NCI-H1092 treated with DMSO at 0.1 percent for 48 hours (cell line): Measurements from ENCODE around the gene CELF2.

Experiments used
- DNase-seq: peaks from one replicate; lab custom pipeline; 2025; lab: John Stamatoyannopoulos, UW

CELF2 gene

DNA sequence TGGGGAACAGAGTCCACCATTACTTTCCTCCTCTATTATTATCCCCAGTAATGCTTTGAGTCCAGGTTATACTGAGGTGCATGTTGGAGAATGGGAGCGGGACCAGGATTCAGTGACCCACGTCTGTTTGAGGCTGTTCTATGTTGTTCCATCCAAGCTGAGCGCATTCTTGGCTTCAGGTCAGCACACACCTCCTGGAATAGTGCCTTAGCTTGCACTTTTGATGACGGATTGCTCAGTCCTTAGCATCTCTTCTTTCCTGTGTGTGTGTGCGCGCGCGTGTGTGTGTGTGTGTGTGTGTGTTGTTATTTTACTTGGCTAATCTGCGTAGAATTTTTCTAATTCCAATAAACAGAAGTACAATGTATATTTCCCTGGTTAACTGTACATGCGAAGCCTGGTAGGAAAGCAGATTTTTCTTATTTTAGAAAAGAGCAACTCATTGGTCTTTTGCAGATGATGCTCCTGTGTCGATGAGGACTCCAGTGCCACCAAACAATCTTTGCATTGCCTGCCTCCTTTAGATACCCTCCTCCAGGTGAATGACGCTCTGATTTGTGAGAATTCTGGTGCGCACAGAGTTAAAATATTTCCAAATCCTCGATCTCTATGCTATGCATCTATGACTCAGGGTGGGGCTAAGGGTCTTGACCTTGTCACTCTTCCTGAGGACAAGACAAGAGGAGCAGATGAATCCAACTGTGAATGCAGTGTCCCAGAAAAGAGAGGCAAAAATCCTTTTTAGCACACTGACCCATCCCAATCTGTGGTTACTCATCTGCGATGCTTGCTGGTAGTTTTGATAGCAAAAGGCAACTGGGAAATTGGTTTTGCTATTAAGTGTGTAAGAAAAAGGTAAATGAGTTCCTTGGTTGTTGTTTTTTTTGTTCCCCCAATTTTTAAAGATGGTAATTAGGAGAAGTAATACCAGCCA lies 13.3 kb upstream of the CELF2 start:
- DNase-seq: no peak

DNA sequence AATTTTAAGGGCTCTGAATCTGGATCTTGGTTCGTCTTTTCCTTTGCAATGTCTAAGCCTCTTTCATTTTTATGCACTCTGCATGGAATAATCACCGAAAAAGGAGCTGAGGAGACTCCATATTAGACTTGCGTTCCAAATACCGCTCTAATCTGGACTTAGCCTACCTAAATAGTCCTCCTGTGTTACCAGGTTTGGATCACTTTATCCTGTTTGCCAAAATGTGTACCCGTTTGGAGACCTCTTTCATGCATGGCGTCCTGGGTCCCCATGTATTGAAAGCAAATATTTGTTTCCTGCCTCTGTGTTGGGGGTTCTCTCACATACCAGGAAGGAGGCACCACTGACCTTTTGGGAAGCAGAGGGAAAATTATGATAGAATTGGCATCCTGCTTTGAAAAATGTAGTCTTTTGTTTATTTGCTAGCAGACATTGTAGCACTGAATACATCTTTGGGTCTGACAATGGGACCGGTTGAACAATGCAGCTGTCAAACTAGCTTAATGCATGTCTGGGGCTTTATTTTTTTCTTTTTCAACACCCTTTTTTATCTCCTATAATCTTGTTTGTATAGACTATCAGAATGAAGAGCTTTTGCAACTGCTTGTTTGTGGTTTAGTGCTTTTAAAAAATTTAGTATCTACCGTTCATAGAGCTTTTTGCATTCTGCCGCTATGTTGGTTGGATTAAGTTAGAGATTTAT lies 11.8 kb upstream of the CELF2 start:
- no peak for DNase-seq

DNA sequence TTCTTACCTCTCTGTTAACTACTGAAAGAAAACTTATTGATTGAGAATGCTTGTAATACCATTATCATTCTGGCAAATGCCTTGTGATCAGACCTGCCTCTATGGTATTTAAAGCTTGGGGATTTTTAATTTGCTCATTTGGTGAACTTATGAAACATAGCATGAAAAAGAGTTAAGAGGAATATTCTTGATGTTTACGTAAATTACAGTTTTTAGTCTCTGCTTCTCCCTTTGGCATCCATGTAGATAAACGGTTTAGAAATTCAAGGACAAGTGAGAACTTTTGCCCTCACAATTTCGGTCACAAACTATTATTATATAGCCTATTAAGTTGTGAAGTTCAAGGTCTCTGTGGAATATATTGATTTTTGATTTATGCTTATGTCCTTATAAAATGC lies 11.2 kb upstream of the CELF2 start:
- DNase-seq: no peak

DNA sequence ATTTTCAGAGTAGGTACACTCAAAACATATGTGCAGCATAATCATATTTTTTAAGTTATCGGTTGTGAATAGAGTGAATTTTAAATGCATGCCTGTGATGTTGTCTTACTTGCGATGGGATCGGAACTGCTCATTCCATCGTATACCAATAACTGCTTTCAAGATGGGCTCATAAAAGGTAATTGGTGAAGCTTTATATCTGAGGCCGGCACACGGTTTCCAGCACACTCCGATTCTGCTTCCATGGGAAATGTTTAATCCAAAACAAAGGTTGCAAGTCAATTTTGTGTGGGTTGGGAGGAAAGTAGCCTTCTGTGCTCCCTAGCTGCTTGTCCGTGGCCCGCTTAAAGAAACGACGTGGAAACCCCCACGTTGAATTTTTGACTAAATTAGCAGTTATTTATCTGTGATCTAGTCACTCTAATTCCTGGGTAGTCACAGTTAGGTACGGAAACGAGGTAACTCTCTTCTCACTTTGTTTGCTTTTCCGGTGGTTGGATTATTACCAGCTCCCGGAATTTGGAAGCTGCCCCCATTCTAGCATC lies 10.1 kb upstream of the CELF2 start:
- no peak for DNase-seq

DNA sequence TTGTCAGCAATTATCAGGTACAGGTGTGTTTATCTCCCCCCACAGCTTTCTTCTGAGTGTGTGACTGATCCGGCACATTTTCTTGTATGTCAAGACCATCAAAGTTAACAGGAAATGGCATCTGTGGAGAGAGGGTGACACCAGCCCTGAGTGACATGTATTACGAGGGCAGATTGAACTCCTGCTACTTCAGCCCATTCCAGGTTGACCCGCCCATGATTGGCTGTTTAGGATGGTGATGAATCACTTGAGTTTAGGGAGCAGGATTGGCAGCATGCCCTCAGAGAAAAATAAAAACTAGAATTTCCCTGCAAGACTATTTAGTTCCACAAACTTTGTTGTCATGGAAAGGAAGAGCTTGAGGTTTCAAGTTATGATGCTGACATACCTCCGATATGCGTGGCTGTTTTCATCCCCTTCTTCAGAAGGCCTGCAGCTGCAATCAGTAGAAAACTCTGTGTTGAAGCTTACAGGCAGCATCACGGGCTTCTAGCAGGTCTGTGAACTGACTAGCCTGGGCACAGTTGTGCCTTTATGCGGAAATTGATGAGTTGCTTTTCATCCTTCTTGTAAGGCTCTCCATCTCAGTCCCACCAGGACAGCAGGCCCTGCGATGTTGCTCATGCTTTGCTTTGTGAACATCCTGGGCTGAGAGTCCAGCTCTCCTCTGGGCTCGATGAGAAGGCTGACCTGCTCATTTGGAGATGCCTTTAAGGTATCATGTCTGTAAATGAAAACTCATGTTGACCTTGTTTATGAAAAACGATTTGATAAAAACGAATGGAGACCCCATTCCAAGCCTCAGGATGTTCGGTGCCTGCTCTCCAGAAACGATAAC lies 8.0 kb upstream of the CELF2 start:
- no peak for DNase-seq

DNA sequence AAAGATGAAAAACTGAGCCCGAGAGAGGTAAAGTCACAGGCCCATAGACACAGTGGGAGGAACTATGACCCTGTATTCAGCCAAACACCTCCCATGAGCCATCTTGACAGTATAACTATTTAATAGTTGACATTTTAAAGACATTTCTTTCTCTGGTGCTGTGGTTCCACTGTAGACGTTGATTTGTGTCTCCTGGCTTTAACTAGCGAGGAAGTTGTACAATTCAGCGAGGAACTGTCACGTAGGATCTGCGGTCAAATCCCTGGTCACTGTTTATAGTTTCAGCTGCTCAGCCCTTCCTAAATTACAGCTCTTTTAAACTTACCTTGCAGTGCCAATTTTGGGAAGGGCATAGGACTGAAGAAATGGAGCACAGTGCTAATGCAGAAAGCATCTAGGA lies 7.1 kb upstream of the CELF2 start:
- DNase-seq: no peak

DNA sequence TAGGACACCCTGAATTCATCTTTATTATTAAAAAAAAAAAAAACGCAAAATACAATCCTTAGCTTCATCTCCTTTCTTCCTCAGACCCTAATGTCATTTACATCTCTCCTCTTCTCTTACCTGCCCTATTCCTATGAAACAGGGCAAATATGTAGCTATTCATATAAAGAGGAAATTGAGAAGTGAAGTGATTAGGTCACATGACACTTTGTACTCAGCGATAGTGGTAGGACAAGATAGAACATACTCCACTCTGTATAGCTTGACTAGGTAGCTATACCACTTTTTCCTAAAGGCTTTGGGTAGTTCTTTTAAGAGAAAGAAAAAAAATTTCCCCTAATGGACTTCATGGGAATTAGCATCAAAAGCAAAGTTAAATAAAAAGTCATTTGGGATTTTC lies 6.2 kb upstream of the CELF2 start:
- no peak for DNase-seq

DNA sequence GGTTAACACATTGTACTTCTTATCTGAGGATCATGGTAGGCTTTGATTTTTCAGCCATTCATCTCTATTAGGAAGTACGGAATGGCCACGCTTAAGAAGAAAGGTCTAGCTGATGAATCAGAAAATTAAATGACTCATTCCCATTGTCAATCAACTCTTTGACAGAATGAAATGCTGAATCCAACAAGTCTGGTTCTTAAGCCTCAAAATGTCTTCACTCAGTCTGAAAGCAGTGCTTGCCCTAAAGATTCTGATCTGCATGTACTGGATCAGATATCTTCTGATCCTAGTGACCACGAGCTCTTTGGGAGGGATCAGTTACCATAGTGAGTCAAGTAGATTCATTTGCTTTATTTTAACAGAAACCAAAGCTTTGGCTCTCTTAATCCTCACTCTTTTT lies 5.7 kb upstream of the CELF2 start:
- DNase-seq: no peak

DNA sequence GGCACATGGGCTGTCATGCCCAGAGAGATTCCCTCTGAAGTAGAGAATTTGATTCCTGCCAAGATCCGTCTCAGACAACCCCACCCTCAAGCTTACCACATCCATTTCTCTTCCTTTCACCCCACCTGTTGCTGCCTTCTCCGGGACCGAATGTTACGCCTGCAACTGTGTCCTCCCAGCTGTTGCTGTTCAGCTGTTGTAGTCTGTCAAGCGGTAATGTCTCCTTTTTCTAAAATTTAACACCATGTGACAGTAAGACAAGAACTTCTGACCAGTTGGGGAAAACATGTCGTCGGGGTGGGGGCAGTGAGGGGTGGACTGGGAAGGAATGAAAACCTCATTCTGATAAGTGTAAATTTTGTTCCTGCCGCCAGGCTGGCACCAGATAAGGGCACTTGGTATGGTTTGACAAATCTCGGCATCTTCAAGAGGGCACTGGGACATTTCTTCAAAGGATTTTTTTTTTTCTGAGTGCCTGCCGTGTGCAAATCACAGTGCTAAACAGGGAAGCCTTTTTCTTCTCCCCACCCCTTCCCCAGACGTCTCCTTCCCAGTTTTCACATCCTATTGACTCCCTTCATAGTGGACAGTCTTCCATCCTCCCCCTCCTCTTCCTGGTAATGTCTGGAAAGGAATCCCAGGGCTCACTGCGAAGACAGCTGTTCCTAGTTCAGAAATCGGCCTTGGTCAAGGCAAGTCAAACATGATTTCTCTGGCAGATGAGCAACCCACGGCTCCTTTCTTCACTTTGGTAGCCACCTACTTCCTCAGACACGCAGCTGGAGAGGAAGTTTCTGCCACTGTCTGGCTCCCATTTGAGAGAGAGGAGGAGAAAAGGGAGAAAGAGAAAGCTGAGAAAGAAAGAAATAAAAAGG lies 5.0 kb upstream of the CELF2 start:
- no peak for DNase-seq

DNA sequence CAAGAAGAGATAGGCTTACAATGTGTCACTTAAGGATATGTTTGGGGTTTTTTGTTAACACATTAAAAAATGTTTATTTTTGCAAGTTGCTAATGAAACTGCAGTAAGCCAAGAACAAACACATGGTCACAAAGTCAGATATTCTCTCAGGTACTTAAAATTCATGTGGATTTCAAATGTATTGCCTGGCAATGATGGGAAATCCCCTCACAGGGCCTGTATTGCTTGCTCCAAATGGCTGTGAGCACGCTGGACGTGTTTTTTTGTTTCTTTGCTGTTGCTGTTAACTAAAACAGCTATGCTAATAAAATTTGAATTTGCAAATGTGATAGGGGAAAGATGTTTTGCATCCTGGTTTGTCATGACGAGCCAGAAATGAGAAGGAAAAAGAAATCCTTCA lies 3.8 kb upstream of the CELF2 start:
- DNase-seq: no peak

DNA sequence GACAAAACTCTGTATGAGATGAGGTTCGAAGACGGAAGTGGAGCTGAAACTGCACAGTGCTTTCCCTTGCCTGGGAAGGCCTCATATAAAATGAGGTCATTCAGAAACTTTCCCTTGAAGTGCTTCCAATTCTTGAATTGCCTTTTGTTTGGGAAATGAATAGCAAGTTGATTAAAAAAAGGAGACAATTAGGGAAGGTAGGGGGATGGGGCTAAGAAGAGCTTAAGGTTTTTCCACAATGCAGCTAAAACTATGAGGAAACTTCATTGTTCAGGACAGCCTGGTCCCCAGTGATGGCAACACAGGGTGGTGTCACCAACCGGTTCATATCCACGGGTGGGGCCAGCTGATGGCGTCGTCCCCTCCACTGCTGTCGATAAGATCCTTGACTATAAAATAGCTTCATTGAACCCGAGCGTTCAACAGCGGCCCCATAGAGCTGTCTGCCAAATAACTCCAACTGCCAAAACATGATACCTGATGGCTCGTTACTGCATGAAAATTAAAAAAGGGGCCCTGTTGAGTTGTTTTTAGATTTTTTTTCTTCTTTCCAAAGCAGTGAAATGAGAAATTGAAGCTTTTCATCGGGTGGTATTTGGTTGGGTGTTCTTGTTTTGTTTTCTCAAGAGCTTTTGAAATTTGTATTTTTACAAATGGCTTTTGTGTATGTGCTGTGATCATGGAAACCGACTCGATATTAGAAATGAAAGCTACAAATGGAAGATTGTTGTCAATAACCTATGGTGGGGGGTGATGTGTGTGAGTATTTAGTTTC lies 2.8 kb upstream of the CELF2 start:
- peak; percentile 25 for DNase-seq

DNA sequence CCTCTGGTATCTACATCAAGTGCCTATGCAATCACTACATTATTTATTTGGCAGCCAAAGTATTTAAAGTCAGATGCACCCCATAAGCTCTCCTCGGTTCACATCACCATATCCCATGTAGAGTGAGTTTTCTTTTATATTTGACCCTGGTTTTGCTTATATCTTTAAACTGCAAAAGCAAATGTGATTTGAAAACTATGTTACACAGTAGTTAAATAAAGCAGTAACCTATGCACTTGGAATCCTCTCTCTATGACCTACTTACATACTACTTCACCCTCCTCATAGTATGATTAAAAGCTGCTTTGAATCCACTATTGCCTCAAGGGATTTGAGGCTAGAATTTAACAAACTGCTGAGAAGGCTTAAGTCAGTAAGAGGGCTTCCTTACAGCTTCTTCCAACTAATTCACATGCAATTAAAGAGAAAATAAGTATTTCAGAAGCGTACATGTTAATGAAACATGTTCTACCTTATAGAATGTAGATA lies 2.2 kb upstream of the CELF2 start:
- DNase-seq: peak; percentile 2

DNA sequence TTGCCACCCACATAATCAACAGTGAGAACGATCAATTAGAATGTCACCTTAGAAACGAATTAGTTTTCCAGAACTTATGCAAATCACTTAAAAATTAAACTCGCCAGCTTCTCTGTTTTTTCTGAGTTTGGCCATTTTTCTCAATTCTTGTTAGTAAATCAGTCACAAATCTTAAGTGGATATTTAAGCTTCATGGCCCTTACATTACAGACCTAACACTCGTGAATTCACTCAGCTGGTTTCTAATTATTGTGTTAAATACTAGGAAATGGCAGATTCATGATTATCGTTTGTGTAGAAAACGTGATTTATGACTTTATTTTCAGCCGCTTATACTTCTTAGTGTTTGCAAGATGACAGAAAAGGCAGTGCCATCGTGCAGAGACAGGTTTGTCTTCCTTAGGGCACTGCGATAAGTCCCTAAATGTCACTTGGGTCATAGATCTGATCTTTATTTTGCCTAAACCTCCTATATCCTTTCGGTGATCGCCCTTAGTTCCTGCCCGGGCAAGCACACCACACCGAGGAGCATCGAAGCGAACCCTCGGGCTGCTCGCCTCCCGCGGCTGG lies 587 bp upstream of the CELF2 start:
- DNase-seq: peak; percentile 17

DNA sequence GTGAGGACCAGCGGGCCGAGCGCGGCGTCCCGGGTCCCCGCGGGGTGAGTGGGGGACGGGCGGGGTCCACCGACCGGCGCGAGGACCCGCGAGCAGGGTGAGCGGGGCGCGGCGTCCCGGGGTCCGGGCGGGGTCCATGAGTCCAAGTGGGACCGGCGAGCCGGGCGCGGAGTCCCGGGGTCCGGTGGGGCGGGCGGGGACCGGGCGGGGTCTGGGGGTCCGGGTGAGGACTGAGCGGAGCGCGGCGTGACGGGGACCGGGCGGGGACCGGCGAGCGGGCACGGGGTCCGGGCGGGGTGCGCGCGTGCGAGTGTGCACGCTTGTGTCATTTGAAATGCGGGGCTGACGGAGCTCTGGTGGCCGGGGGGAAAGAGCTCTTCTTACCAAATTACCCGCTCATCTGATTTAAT lies 765 bp downstream of the CELF2 start:
- DNase-seq: no peak

DNA sequence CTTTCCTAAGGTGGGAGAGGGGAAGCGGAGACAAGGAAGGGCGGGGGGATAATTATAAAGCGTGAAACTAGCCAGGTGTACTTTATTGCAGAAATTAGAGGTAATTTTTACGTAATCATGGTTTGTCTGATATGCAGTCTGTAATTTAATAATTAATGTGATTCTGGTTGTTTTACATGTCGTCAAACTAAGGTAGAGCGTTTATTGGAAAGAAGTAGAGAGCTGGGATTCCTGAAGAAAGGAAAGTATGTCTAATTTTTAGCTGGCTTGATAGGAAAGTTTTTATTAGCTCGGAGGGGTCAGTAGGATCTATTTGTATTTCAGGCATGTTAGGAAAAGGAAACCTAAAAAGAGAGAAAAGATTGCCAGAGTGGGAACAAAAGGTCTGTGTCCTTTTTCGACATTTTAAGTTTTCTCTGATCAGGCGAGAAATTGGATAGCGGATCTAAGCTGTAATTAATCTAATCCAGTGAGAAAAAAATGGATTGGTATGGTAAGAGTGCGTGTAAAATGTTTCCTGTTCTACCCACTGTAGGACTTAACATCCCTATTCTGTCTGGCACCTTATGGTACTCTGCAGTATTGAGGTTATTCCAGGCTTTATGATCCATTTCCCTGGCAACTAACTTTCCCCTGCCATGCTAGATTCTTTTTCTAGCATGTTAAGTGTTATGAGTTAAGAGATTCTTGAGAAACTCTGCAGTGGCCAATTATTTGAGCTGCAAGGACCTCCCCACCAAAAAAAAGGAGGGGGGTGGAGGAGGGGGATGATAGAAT lies 1.4 kb downstream of the CELF2 start:
- peak; percentile 0 for DNase-seq

DNA sequence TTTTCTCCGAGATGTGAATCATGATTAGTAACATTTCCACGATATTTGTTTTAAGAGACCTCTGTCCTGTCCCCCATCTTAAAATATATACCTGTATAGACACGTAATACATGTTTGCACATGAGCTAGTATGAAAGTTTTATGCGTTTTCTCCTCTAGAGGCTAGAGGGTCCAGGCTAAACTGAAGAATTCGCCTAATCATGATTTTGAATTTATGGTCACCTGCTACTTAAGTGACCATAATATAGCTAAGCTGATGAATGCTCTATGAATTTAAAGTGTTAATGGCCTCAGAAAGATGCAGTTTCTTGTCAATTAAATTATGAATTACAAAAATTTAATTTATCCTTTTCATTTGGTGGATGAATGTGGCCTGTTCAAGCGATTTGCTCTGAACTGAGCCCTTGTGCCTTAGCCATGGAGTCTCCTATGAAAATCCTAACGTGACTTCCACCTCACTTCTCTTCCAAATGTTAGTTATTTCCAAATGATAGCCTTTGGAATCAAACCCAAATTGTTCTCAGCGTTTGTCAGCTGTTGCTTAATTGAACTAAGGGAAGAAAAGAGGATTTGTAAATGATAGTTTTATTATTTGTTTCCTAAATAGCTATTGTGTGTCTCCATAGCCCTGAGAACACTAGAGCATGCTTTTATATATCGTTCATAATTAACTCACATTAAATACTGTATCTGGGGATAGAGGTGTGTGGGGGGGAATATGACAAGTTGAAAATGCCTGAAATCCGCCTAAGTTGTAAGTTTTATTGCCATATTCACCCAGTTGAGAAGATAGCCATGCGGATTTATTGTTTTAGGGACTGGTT lies 2.3 kb downstream of the CELF2 start:
- no peak for DNase-seq

DNA sequence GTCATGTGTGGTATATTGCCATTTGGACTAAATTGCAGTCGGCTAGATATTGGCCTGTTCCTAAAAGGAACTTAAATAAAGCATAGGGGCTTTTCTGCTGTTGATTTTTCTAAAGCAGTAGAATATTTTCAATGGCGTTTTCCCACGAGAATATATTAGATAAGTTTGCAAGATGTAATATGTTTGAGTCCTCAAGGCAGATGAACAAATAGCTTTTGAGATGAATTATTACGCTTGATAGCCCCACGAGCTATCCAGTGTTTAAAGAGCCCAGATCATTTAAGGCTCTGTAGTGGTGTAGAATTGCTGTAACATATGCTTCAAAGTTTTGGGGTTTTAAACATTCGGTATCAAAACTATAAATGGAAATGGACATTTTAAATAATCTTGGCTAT lies 2.9 kb downstream of the CELF2 start:
- DNase-seq: no peak

DNA sequence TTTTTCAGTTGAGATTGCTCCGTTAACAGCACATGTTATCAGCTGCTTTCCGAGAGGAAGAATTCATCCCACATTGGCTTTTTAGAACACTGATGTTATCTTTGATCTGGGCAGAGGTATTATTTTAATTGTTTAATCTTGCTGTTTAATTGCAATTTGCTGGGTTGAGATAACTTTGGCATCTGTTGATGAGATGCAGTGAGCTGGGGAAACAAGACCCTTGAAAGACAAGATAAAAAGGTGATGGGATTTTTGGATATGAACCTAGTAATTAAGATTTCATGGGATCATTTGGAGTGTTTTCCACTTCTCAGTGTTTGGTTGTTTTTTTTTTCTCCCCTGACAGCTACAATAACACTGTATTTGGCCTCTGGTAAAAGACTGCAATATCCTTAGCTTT lies 4.5 kb downstream of the CELF2 start:
- DNase-seq: no peak
